HEK293 (cell line): ENCODE results near the gene ZNF236.

Source experiments
- CTCF ChIA-PET: fragments of 350-600 bp; formaldehyde crosslinking; extraction: SDS; loops from one replicate; lab custom pipeline; 2021; ENCODE audit warnings: antibody characterized with exemption; lab: Yijun Ruan, JAX
- POLR2A ChIA-PET: fragments of 300-600 bp; formaldehyde crosslinking; extraction: SDS; loops from one replicate; lab custom pipeline; 2020; ENCODE audit warnings: antibody characterized with exemption, inconsistent platforms; lab: Yijun Ruan, JAX
- H3K27ac ChIP-seq: fragments of 200-500 bp; sonication (Bioruptor generic); 2 replicates; pipeline ENCODE4 v1.5.1; 2014; ENCODE audit warnings: low read depth, low read length, control low read depth, inconsistent platforms; ENCODE audit errors: extremely low read depth
- H3K36me3 ChIP-seq, 2 experiments: fragments of 200-500 bp in 1 of 2; sonication (Bioruptor generic) in 1 of 2; 1 replicate in 1 of 2; 2 replicates in 1 of 2; pipeline ENCODE4 v1.5.1; 2014 to 2017; ENCODE audit warnings: inconsistent platforms in 2 of 2, low read length in 2 of 2; ENCODE audit not compliant: control insufficient read depth in 2 of 2, insufficient read depth in 1 of 2
- H3K4me1 ChIP-seq: fragments of 200-500 bp; sonication (Bioruptor generic); 2 replicates; pipeline ENCODE4 v1.5.1; 2014; ENCODE audit warnings: mild to moderate bottlenecking, low read length, inconsistent platforms; ENCODE audit not compliant: control insufficient read depth, insufficient read depth
- H3K4me3 ChIP-seq: 2 replicates; pipeline ENCODE4 v1.5.1; 2011; ENCODE audit warnings: low read depth, mild to moderate bottlenecking, control low read depth, low read length, moderate library complexity
- H3K9me3 ChIP-seq: fragments of 200-500 bp; sonication (Bioruptor generic); 2 replicates; pipeline ENCODE4 v1.5.1; 2014; ENCODE audit warnings: low read depth, low read length, inconsistent platforms; ENCODE audit not compliant: control insufficient read depth, insufficient read depth
- GLIS1 ChIP-seq: fragments of 450-650 bp; formaldehyde crosslinking; IDR thresholded peaks from 2 replicates; pipeline ENCODE4 v1.5.1; 2016; ENCODE audit warnings: missing biosample characterization, missing genetic modification characterization
- ZBTB17 ChIP-seq: fragments of 450-650 bp; formaldehyde crosslinking; IDR thresholded peaks from 2 replicates; pipeline ENCODE4 v1.5.1; 2016; ENCODE audit warnings: missing biosample characterization, missing genetic modification characterization
- ZNF146 ChIP-seq: fragments of 450-650 bp; formaldehyde crosslinking; IDR thresholded peaks from 2 replicates; pipeline ENCODE4 v1.5.1; 2016; ENCODE audit warnings: missing biosample characterization, missing genetic modification characterization
- ZNF16 ChIP-seq: fragments of 450-650 bp; formaldehyde crosslinking; IDR thresholded peaks from 2 replicates; pipeline ENCODE4 v1.5.1; 2016; ENCODE audit warnings: low read depth, missing biosample characterization, missing genetic modification characterization
- ZNF202 ChIP-seq: fragments of 450-650 bp; formaldehyde crosslinking; IDR thresholded peaks from 2 replicates; pipeline ENCODE4 v1.5.1; 2016; ENCODE audit warnings: missing biosample characterization, missing genetic modification characterization, borderline replicate concordance
- ZNF239 ChIP-seq: fragments of 450-650 bp; formaldehyde crosslinking; IDR thresholded peaks from 2 replicates; pipeline ENCODE4 v1.5.1; 2016; ENCODE audit warnings: missing biosample characterization, missing genetic modification characterization
- ZNF24 ChIP-seq: fragments of 450-650 bp; formaldehyde crosslinking; IDR thresholded peaks from 2 replicates; pipeline ENCODE4 v1.5.1; 2016; ENCODE audit warnings: missing biosample characterization, missing genetic modification characterization
- ZNF335 ChIP-seq: fragments of 450-650 bp; formaldehyde crosslinking; conservative IDR thresholded peaks from 2 replicates; pipeline ENCODE4 v1.5.1; 2016; ENCODE audit warnings: missing biosample characterization, missing genetic modification characterization
- ZNF514 ChIP-seq: fragments of 450-650 bp; formaldehyde crosslinking; IDR thresholded peaks from 2 replicates; pipeline ENCODE4 v1.5.1; 2016; ENCODE audit warnings: missing biosample characterization, missing genetic modification characterization
- ZNF621 ChIP-seq: fragments of 450-650 bp; formaldehyde crosslinking; IDR thresholded peaks from 2 replicates; pipeline ENCODE4 v1.5.1; 2017; ENCODE audit warnings: missing biosample characterization, missing genetic modification characterization
- ZNF664 ChIP-seq: fragments of 450-650 bp; formaldehyde crosslinking; IDR thresholded peaks from 2 replicates; pipeline ENCODE4 v1.5.1; 2016; ENCODE audit warnings: missing biosample characterization, missing genetic modification characterization
- ZNF747 ChIP-seq: fragments of 450-650 bp; formaldehyde crosslinking; IDR thresholded peaks from 2 replicates; pipeline ENCODE4 v1.5.1; 2016; ENCODE audit warnings: missing biosample characterization, missing genetic modification characterization
- ZSCAN16 ChIP-seq: fragments of 450-650 bp; formaldehyde crosslinking; IDR thresholded peaks from 2 replicates; pipeline ENCODE4 v1.5.1; 2016; ENCODE audit warnings: missing biosample characterization, missing genetic modification characterization
- TF ChIP-seq, protein P1 (sequence below): sonication (generic); formaldehyde crosslinking; IDR thresholded peaks from 2 replicates; pipeline ENCODE4 v1.8.1; 2022; ENCODE audit warnings: mild to moderate bottlenecking, moderate library complexity, missing genetic modification reagents
- TF ChIP-seq, protein P2 (sequence below): fragments of 450-650 bp; formaldehyde crosslinking; IDR thresholded peaks from 2 replicates; pipeline ENCODE4 v1.5.1; 2016; ENCODE audit warnings: missing biosample characterization, missing genetic modification characterization
- TF ChIP-seq, protein P3 (sequence below): fragments of 450-650 bp; formaldehyde crosslinking; IDR thresholded peaks from 2 replicates; pipeline ENCODE4 v1.5.1; 2017; ENCODE audit warnings: missing biosample characterization, missing genetic modification characterization

Gene ZNF236

DNA sequence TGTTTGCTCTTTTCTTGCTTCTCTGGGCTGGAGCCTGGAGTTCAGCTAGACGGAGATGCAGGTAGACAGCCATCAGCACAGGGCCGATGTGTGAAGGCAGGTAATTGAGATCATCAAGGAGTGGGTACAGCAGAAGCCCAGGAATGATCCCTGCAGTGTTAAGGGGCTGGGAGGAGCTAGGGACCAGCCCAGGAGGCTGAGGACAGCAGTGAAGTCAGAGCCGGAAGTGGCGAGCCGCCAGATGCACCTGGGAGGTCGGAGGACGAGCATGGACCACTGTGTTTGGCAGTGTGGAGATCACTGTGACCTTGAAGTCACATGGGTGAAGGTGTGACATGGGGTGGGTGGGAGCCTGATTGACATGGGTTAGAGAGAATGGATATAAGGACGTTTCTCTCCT lies 6.2 kb upstream of the ZNF236 start:
- H3K4me1 ChIP-seq, result peaks cover 2% of the 10 kb centered on the region; the same call in 1 of the 2 replicates
- peak; percentile 49; the same call in 1 of the 2 replicates for TF ChIP-seq GLIS1
- no peak for TF ChIP-seq ZBTB17 (tag by site-specific recombination)
- TF ChIP-seq ZNF747 (tag by site-specific recombination), result no peak
- TF ChIP-seq ZNF24, result no peak
- no peak for TF ChIP-seq ZNF621
- no peak for TF ChIP-seq ZNF514
- TF ChIP-seq, protein P1, sequence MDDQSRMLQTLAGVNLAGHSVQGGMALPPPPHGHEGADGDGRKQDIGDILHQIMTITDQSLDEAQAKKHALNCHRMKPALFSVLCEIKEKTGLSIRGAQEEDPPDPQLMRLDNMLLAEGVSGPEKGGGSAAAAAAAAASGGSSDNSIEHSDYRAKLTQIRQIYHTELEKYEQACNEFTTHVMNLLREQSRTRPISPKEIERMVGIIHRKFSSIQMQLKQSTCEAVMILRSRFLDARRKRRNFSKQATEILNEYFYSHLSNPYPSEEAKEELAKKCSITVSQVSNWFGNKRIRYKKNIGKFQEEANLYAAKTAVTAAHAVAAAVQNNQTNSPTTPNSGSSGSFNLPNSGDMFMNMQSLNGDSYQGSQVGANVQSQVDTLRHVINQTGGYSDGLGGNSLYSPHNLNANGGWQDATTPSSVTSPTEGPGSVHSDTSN (CRISPR knock-in tag), result no peak
- no peak overlapping the region for H3K4me3 ChIP-seq
- CTCF ChIA-PET, result interaction anchor here (0.8 kb wide), 1 partner anchor 889 kb away, joined by 3 read pairs; no protein-coding TSS in a partner anchor
- POLR2A ChIA-PET, result no interaction called here
- H3K27ac ChIP-seq, result no peak overlapping the region
- peaks cover 0 to 3% of the 10 kb centered on the region in 2 experiments; a peak in 2 of 3 replicates for H3K36me3 ChIP-seq
- no peaks in the 10 kb centered on the region for H3K9me3 ChIP-seq

DNA sequence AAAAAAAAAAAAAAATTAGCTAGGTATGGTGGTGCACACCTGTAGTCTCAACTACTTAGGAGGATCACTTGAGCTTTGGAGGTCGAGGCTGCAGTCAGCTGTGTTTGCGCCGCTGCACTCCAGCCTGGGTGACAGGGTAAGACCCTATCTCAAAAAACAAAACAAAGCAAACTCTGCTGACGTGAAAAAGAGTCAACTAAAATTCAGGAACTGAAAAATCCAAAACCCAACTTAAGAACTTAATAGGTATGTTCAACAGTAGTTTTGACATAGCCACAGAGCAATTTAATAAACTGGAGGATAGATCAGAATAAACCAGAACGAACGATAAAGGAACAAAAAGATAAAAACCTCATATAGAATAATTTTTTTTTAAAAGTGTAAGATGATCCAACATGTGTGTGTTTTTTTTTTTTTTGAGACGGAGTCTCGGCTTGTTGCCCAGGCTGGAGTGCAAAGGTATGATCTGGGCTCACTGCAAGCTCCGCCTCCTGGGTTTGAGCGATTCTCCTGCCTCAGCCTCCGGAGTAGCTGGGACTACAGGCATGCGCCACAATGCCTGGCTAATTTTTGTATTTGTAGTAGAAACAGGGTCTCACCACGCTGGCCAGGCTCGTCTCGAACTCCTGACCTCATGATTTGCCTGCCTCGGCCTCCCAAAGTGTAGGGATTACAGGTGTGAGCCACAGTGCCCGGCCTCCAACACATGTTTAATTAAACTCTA lies 4.3 kb upstream of the ZNF236 start:
- TF ChIP-seq ZSCAN16 (no peak), ZNF664 (tag by site-specific recombination) (no peak), ZNF335 (tag by site-specific recombination) (no peak), ZNF239 (tag by site-specific recombination) (no peak), ZNF514 (no peak), ZNF202 (tag by site-specific recombination) (no peak), ZNF16 (tag by site-specific recombination) (no peak), ZNF146 (tag by site-specific recombination) (no peak)
- TF ChIP-seq, protein P2, sequence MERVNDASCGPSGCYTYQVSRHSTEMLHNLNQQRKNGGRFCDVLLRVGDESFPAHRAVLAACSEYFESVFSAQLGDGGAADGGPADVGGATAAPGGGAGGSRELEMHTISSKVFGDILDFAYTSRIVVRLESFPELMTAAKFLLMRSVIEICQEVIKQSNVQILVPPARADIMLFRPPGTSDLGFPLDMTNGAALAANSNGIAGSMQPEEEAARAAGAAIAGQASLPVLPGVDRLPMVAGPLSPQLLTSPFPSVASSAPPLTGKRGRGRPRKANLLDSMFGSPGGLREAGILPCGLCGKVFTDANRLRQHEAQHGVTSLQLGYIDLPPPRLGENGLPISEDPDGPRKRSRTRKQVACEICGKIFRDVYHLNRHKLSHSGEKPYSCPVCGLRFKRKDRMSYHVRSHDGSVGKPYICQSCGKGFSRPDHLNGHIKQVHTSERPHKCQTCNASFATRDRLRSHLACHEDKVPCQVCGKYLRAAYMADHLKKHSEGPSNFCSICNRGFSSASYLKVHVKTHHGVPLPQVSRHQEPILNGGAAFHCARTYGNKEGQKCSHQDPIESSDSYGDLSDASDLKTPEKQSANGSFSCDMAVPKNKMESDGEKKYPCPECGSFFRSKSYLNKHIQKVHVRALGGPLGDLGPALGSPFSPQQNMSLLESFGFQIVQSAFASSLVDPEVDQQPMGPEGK, result no peak
- POLR2A ChIA-PET, result interaction anchor here (0.5 kb wide), 1 partner anchor 9 kb away, joined by 4 read pairs; no protein-coding TSS in a partner anchor
- H3K4me1 ChIP-seq, result peaks cover 5% of the 10 kb centered on the region; the same call in 1 of the 2 replicates
- no peak overlapping the region for H3K4me3 ChIP-seq
- CTCF ChIA-PET, result interaction anchor here (0.7 to 1.3 kb wide), 2 partner anchors 10 to 14 kb away, joined by 4 to 5 read pairs; no protein-coding TSS in a partner anchor
- H3K9me3 ChIP-seq, result no peaks in the 10 kb centered on the region
- no peak overlapping the region for H3K27ac ChIP-seq
- H3K36me3 ChIP-seq, result peaks cover 0 to 3% of the 10 kb centered on the region in 2 experiments; a peak in 2 of 3 replicates

DNA sequence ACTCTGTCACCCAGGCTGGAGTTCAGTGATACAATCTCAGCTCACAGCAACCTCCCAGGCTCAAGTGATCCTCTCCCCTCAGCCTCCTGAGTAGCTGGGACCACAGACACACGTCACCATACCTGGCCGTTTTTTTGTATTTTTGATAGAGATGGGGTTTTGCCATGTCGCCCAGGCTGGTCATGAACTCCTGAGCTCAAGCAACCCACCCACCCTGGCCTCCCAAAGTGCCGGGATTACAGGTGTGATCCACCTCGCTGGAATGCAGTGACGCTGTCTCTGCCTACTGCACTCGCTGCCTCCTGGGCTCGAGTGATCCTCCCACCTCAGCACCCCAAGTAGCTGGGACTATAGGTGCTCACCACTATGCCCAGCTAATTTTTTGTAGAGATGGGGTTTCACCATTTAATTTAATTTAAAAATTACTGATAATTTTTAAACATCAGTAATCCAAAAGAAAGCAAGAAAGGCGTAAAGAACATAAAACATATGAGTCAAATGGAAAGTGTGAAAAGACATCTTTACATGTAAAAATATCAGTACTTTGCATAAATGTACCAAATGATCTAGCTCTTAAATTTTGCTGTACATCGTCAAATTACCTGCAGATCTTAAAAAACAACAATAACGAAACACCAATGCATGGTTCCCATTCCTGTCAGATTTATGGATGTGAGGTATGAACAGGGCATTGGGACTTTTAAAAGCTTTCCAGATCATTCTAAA lies 2.8 kb upstream of the ZNF236 start:
- Histone ChIP-seq H3K4me1 (peaks cover 5% of the 10 kb centered on the region; the same call in 1 of the 2 replicates), H3K9me3 (no peaks in the 10 kb centered on the region), H3K27ac (no peak overlapping the region), H3K36me3 (peaks cover 0 to 3% of the 10 kb centered on the region in 2 experiments; a peak in 2 of 3 replicates), H3K4me3 (no peak overlapping the region)
- CTCF ChIA-PET, result interaction anchor here (0.6 to 3.3 kb wide), 4 partner anchors 10 to 17 kb away, joined by 3 to 67 read pairs (median 4); no protein-coding TSS in a partner anchor
- TF ChIP-seq, protein P3, sequence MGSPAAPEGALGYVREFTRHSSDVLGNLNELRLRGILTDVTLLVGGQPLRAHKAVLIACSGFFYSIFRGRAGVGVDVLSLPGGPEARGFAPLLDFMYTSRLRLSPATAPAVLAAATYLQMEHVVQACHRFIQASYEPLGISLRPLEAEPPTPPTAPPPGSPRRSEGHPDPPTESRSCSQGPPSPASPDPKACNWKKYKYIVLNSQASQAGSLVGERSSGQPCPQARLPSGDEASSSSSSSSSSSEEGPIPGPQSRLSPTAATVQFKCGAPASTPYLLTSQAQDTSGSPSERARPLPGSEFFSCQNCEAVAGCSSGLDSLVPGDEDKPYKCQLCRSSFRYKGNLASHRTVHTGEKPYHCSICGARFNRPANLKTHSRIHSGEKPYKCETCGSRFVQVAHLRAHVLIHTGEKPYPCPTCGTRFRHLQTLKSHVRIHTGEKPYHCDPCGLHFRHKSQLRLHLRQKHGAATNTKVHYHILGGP, result no peak
- TF ChIP-seq, all 188 proteins: peak for 0
- POLR2A ChIA-PET, result interaction anchor here (0.6 kb wide), 1 partner anchor 1749 kb away, joined by 4 read pairs; no protein-coding TSS in a partner anchor
